Parathyroid adenoma (tissue), 2 donors: ENCODE data around the gene MATN3.

Experiments
- H2AFZ ChIP-seq: fragments of 300-600 bp; sonication (generic); one replicate; pipeline ENCODE4 v1.7.0; 2017; ENCODE audit warnings: antibody characterized with exemption, mild to moderate bottlenecking
- H3K27ac ChIP-seq: fragments of 300-600 bp; sonication (generic); one replicate; pipeline ENCODE4 v1.7.0; 2017
- H3K27me3 ChIP-seq: fragments of 300-600 bp; sonication (generic); one replicate; pipeline ENCODE4 v1.7.0; 2017; ENCODE audit warnings: low read length; ENCODE audit not compliant: control insufficient read depth, insufficient read depth
- H3K36me3 ChIP-seq: fragments of 300-600 bp; sonication (generic); one replicate; pipeline ENCODE4 v1.7.0; 2017; ENCODE audit warnings: low read length; ENCODE audit not compliant: control insufficient read depth, insufficient read depth
- H3K4me1 ChIP-seq: fragments of 300-600 bp; sonication (generic); one replicate; pipeline ENCODE4 v1.7.0; 2017; ENCODE audit warnings: control low read depth
- H3K4me2 ChIP-seq: fragments of 300-600 bp; sonication (generic); one replicate; pipeline ENCODE4 v1.7.0; 2017; ENCODE audit warnings: low read length
- H3K4me3 ChIP-seq: fragments of 300-600 bp; sonication (generic); one replicate; pipeline ENCODE4 v1.7.0; 2017; ENCODE audit warnings: low read depth, low read length
- H3K79me2 ChIP-seq: fragments of 300-600 bp; sonication (generic); one replicate; pipeline ENCODE4 v1.7.0; 2017; ENCODE audit warnings: control low read depth
- H3K9ac ChIP-seq: fragments of 300-600 bp; sonication (generic); one replicate; pipeline ENCODE4 v1.7.0; 2017; ENCODE audit warnings: mild to moderate bottlenecking
- H3K9me3 ChIP-seq: fragments of 300-600 bp; sonication (generic); one replicate; pipeline ENCODE4 v1.7.0; 2017; ENCODE audit warnings: low read length; ENCODE audit not compliant: control insufficient read depth
- CTCF ChIP-seq: fragments of 300-600 bp; sonication (generic); IDR thresholded peaks from one replicate; pipeline ENCODE4 v1.7.0; 2017; ENCODE audit warnings: antibody characterized with exemption, mild to moderate bottlenecking
- donor health status: primary hyperparathyroidism.

The MATN3 gene

GRCh38 chr2:19982268-19982667 lies 30.2 kb downstream of the MATN3 start:
- no peaks in the 10 kb centered on the region for H3K9me3 ChIP-seq
- no peak overlapping the region for H3K9ac ChIP-seq
- TF ChIP-seq CTCF, result no peak

GRCh38 chr2:19979932-19980331 lies 32.5 kb downstream of the MATN3 start:
- H3K27ac ChIP-seq, result no peak overlapping the region
- H3K4me3 ChIP-seq, result no peak overlapping the region
- H3K27me3 ChIP-seq, result no peaks in the 10 kb centered on the region
- H3K4me1 ChIP-seq, result no peaks in the 10 kb centered on the region
- H3K79me2 ChIP-seq, result no peaks in the 10 kb centered on the region
- H3K9ac ChIP-seq, result no peak overlapping the region
- H3K36me3 ChIP-seq, result no peaks in the 10 kb centered on the region
- no peak overlapping the region for H2AFZ ChIP-seq
- no peaks in the 10 kb centered on the region for H3K9me3 ChIP-seq
- H3K4me2 ChIP-seq, result no peak overlapping the region
- TF ChIP-seq CTCF, result no peak

More at GRCh38 chr2:19982268-19982667, 30.2 kb downstream of the MATN3 start:
- Histone ChIP-seq H3K4me3 (no peak overlapping the region), H3K4me1 (no peaks in the 10 kb centered on the region), H2AFZ (no peak overlapping the region), H3K27ac (no peak overlapping the region), H3K27me3 (no peaks in the 10 kb centered on the region), H3K4me2 (no peak overlapping the region), H3K36me3 (no peaks in the 10 kb centered on the region), H3K79me2 (no peaks in the 10 kb centered on the region)

GRCh38 chr2:19973466-19973865 lies 39.0 kb downstream of the MATN3 start:
- Histone ChIP-seq H3K4me1 (no peaks in the 10 kb centered on the region), H2AFZ (no peak overlapping the region), H3K9me3 (no peaks in the 10 kb centered on the region), H3K4me3 (no peak overlapping the region), H3K27me3 (no peaks in the 10 kb centered on the region), H3K36me3 (no peaks in the 10 kb centered on the region), H3K9ac (no peak overlapping the region), H3K27ac (no peak overlapping the region), H3K4me2 (no peak overlapping the region), H3K79me2 (no peaks in the 10 kb centered on the region)
- TF ChIP-seq CTCF, result no peak

- Histone ChIP-seq H3K9me3 (no peaks in the 10 kb centered on the region), H3K4me3 (no peak overlapping the region), H3K27me3 (no peaks in the 10 kb centered on the region), H3K27ac (no peak overlapping the region), H3K79me2 (no peaks in the 10 kb centered on the region), H3K36me3 (no peaks in the 10 kb centered on the region), H3K4me1 (no peaks in the 10 kb centered on the region), H3K4me2 (no peak overlapping the region), H2AFZ (no peak overlapping the region), H3K9ac (no peak overlapping the region)
- no peak for TF ChIP-seq CTCF
Observed at GRCh38 chr2:19971691-19972090, 40.8 kb downstream of the MATN3 start.

- Histone ChIP-seq H2AFZ (no peak overlapping the region), H3K9me3 (no peaks in the 10 kb centered on the region), H3K27ac (no peak overlapping the region), H3K79me2 (no peaks in the 10 kb centered on the region), H3K9ac (no peak overlapping the region), H3K36me3 (no peaks in the 10 kb centered on the region), H3K4me2 (no peak overlapping the region), H3K4me3 (no peak overlapping the region), H3K4me1 (no peaks in the 10 kb centered on the region), H3K27me3 (no peaks in the 10 kb centered on the region)
- no peak for TF ChIP-seq CTCF
Observed at GRCh38 chr2:19963386-19963785, 49.1 kb downstream of the MATN3 start.
